ENCODE measurements around the gene TTC9B. TPM values are rescaled to one million over a fixed set of nuclear protein-coding genes. Genes with fewer than 3 reads are reported as not detected.

The TTC9B gene
- total and polyA plus RNA-seq, 2 of the 8 experiments (the other 6 are each of a cell fraction or from before 2014, with no cell fraction given), result 0.26 TPM; not detected in 1

GRCh38 chr19:40216013-40216776 is 2.0 kb downstream of the TTC9B start:
- H3K4me1 ChIP-seq (replicated peaks in 1 of 4; ENCODE audit: control insufficient read depth in 3 of 4, insufficient read depth in 4 of 4, low read length in 3 of 4), result peaks cover 0 to 10% (median 5%) of the 10 kb centered on the region in 4 experiments; a peak in 5 of 7 replicates
- H3K9ac ChIP-seq (replicated peaks in 1 of 4; ENCODE audit: extremely low read depth in 1 of 4, low read depth in 3 of 4, low read length in 3 of 4), result no peak overlapping the region
- peak overlapping the region; percentile 62; the same call in 1 of the 2 replicates for H2BK12ac ChIP-seq (ENCODE audit: low read depth, low read length)
- H2AFZ ChIP-seq (ENCODE audit: low read length), result no peak overlapping the region
- peaks cover 3 to 21% (median 16%) of the 10 kb centered on the region in 4 experiments for H3K27me3 ChIP-seq (replicated peaks in 1 of 4; ENCODE audit: control insufficient read depth in 3 of 4, extremely low read depth in 1 of 4, insufficient read depth in 3 of 4, low read length in 3 of 4)
- H2BK20ac ChIP-seq (ENCODE audit: low read length), result peak overlapping the region; percentile 72; the same call in 1 of the 2 replicates
- H3K14ac ChIP-seq (ENCODE audit: insufficient read length), result no peak overlapping the region
- peak overlapping the region in 2 of 4 experiments; percentile 3 to 49; a peak in 4 of 8 replicates for H3K4me3 ChIP-seq (ENCODE audit: extremely low read depth in 1 of 4, insufficient read depth in 2 of 4, low read depth in 3 of 4, low read length in 4 of 4)
- H4K5ac ChIP-seq (ENCODE audit: insufficient read length, low read depth, low read length), result no peak overlapping the region
- H4K91ac ChIP-seq (replicated peaks; ENCODE audit: insufficient read length, low read length), result no peak overlapping the region
- H4K8ac ChIP-seq (ENCODE audit: extremely low read depth, insufficient read depth, low read length), result no peak overlapping the region
- ChIA-PET POLR2A (ENCODE audit: partially characterized antibody) (interaction anchor here (0.9 to 1.8 kb wide), 4 partner anchors 9 to 125 kb away, joined by 3 read pairs; partner anchors contain the start of gene ZNF780A), CTCF (ENCODE audit: partially characterized antibody) (interaction anchor here (0.9 to 3.3 kb wide), 11 partner anchors 10 to 140 kb away, joined by 3 to 18 read pairs (median 8); partner anchors contain the start of genes CCNP and MAP3K10)
- FAIRE-seq (no peak), DNase-seq (ENCODE audit: low read depth in 1 of 2, low spot score in 2 of 2) (no peak)
- no peaks in the 10 kb centered on the region for H3K9me3 ChIP-seq (ENCODE audit: insufficient read depth in 2 of 2, low read depth in 1 of 2, low read length in 1 of 2)
- H3K4ac ChIP-seq (replicated peaks; ENCODE audit: insufficient read length, low read depth, low read length), result no peak overlapping the region
- peak overlapping the region; percentile 67 to 70 for H3K4me2 ChIP-seq (ENCODE audit: insufficient read depth in 1 of 2, low read depth in 2 of 2, low read length in 2 of 2)
- no peak overlapping the region for H3K27ac ChIP-seq (ENCODE audit: low read depth, low read length)
- peaks cover 7% of the 10 kb centered on the region; the same call in 1 of the 2 replicates for H3K23me2 ChIP-seq (ENCODE audit: low read depth, low read length)
- TF ChIP-seq MAFK (IDR thresholded peaks at IDR 0.05; ENCODE audit: low read depth, low read length) (peak; percentile 48; the same call in 1 of the 2 replicates), SAP30 (IDR thresholded peaks at IDR 0.05; ENCODE audit: insufficient read depth, insufficient replicate concordance, low read length) (no peak)
- WGBS, 2 experiments (ENCODE audit: extremely low coverage in 1 of 2, insufficient coverage in 1 of 2, insufficient read length in 1 of 2, insufficient replicate concordance in 2 of 2, low coverage in 1 of 2, low lambda C conversion rate in 2 of 2, missing lambda C conversion rate in 1 of 2), result 74% methylated on average over 23 of the region's 23 CpGs; no CpG with 5 or more reads in 1 of the 2 experiments
- no peak overlapping the region for H2BK120ac ChIP-seq (replicated peaks; ENCODE audit: low read depth, low read length)
- no peaks in the 10 kb centered on the region for H3K36me3 ChIP-seq (ENCODE audit: control insufficient read depth in 2 of 4, insufficient read depth in 4 of 4, low read length in 3 of 4)
- H3K79me1 ChIP-seq (ENCODE audit: low read depth, low read length), result no peaks in the 10 kb centered on the region
- no peak overlapping the region for H2AK5ac ChIP-seq (ENCODE audit: low read depth, low read length)
- H3K56ac ChIP-seq (replicated peaks; ENCODE audit: insufficient read length, low read depth, low read length), result no peak overlapping the region
- no peak overlapping the region for H3K18ac ChIP-seq (ENCODE audit: extremely low read depth, low read length)
- H2BK5ac ChIP-seq (ENCODE audit: low read depth, low read length), result no peak overlapping the region
- H3K23ac ChIP-seq (ENCODE audit: insufficient read length), result no peak overlapping the region
- H2BK15ac ChIP-seq (ENCODE audit: low read length), result peak overlapping the region; percentile 46; the same call in 1 of the 2 replicates
- H3K79me2 ChIP-seq (ENCODE audit: control insufficient read depth in 1 of 2, insufficient read depth in 2 of 2, low read length in 2 of 2), result no peaks in the 10 kb centered on the region
- H4K20me1 ChIP-seq (replicated peaks in 1 of 2; ENCODE audit: control insufficient read depth in 1 of 2, insufficient read depth in 2 of 2, low read length in 2 of 2), result peaks cover 3 to 4% of the 10 kb centered on the region in 2 experiments

All from H1 (cell line).